HCT116 (cell line): ENCODE measurements around the gene CEP57. TPM values are rescaled to one million over a fixed set of nuclear protein-coding genes. Genes with fewer than 3 reads are reported as not detected.
"Not testable (repeated sequence)": the region's sequence is repeated elsewhere in the genome, so short reads cannot be mapped to it uniquely, and the experiment has no call there.

Experiments
- ATAC-seq: fragments of 200-7000 bp; cut with Tn5 transposase; 2 replicates; pipeline ENCODE4 v1.9.1; 2020; ENCODE audit warnings: mild to moderate bottlenecking, moderate library complexity
- BruUV-seq: library from RNA; stranded (reverse); fragments of 400-500 nt; replicated peaks from 2 replicates; lab custom pipeline; 2021; lab: Mats Ljungman, UMichigan
- CTCF ChIA-PET: fragments of 300-600 bp; sonication (Branson Sonifier 250); formaldehyde crosslinking; loops from one replicate; lab custom pipeline; 2021; ENCODE audit warnings: antibody characterized with exemption; lab: Charles Lee
- POLR2A ChIA-PET: fragments of 300-600, 350-600 bp; sonication (Branson Sonifier 250); formaldehyde crosslinking; loops from one replicate; lab custom pipeline; 2021; ENCODE audit warnings: antibody characterized with exemption; lab: Charles Lee
- RAD21 ChIA-PET, 2 experiments: fragments of 300-600 bp; sonication (Branson Sonifier 250); formaldehyde crosslinking; loops; one replicate each; lab custom pipeline; 2023; ENCODE audit warnings: low total read pairs in 2 of 2; ENCODE audit not compliant: uncharacterized antibody in 2 of 2, unreplicated experiment in 2 of 2, low non-redundant PET in 1 of 2; lab: Charles Lee
- DNase-seq: peaks from one replicate; pipeline ENCODE4 v3.0.0-alpha.2; 2010; ENCODE audit warnings: low read depth, low spot score
- H2AFZ ChIP-seq: fragments of 200-600 bp; shearing (Covaris generic), sonication (generic); 2 replicates; pipeline ENCODE4 v1.6.1; 2017; ENCODE audit warnings: low read depth, mixed run types, mixed read lengths, antibody characterized with exemption, low read length; ENCODE audit not compliant: poor library complexity, severe bottlenecking
- H3K27ac ChIP-seq: 2 replicates; pipeline ENCODE4 v1.5.1; 2012; ENCODE audit warnings: low read depth, low read length
- H3K27me3 ChIP-seq: fragments of 200-600 bp; sonication (generic); 2 replicates; pipeline ENCODE4 v1.6.1; 2016; ENCODE audit warnings: mixed run types, low read length, mixed read lengths; ENCODE audit not compliant: insufficient read depth
- H3K36me3 ChIP-seq, 2 experiments: fragments of 200-500 bp in 1 of 2; fragments of 200-600 bp in 1 of 2; sonication (Bioruptor generic) in 1 of 2; sonication (generic) in 1 of 2; 2 replicates each; pipeline versions ENCODE4 v1.5.1 to v1.6.1; 2014 to 2016; ENCODE audit warnings: low read length in 2 of 2, inconsistent platforms in 1 of 2, mixed read lengths in 1 of 2, mixed run types in 1 of 2; ENCODE audit not compliant: insufficient read depth in 2 of 2, control insufficient read depth in 1 of 2
- H3K4me1 ChIP-seq, 2 experiments: fragments of 200-600 bp in 1 of 2; sonication (generic) in 1 of 2; 2 replicates each; pipeline versions ENCODE4 v1.5.1 to v1.6.1; 2012 to 2017; ENCODE audit warnings: low read length in 2 of 2, inconsistent platforms in 1 of 2, mild to moderate bottlenecking in 1 of 2, mixed read lengths in 1 of 2, mixed run types in 1 of 2, moderate library complexity in 1 of 2; ENCODE audit not compliant: insufficient read depth in 2 of 2, control insufficient read depth in 1 of 2
- H3K4me2 ChIP-seq: fragments of 200-600 bp; sonication (generic); 2 replicates; pipeline ENCODE4 v1.6.1; 2017; ENCODE audit warnings: mixed run types, low read length, mixed read lengths
- H3K4me3 ChIP-seq, 2 experiments: fragments of 200-600 bp in 1 of 2; sonication (generic) in 1 of 2; replicated peaks in 1 of 2; 2 replicates each; pipeline ENCODE4 v1.5.1; 2011 to 2016; ENCODE audit warnings: low read length in 2 of 2, control low read depth in 1 of 2, low read depth in 1 of 2, mild to moderate bottlenecking in 1 of 2, mixed read lengths in 1 of 2, mixed run types in 1 of 2
- H3K79me2 ChIP-seq: fragments of 200-600 bp; sonication (generic); 2 replicates; pipeline ENCODE4 v1.6.1; 2017; ENCODE audit warnings: mild to moderate bottlenecking, mixed run types, low read length, moderate library complexity, mixed read lengths; ENCODE audit not compliant: insufficient read depth
- H3K9ac ChIP-seq: fragments of 200-600 bp; sonication (generic); 2 replicates; pipeline ENCODE4 v1.6.1; 2016; ENCODE audit warnings: low read length, mixed read lengths
- H3K9me2 ChIP-seq: fragments of 200-600 bp; sonication (generic), shearing (Covaris generic); 2 replicates; pipeline ENCODE4 v1.6.1; 2017; ENCODE audit warnings: mixed run types, mild to moderate bottlenecking, moderate library complexity; ENCODE audit not compliant: insufficient read depth
- H3K9me3 ChIP-seq, 2 experiments: fragments of 200-500 bp in 1 of 2; fragments of 200-600 bp in 1 of 2; sonication (Bioruptor generic) in 1 of 2; sonication (generic) in 1 of 2; 2 replicates each; pipeline ENCODE4 v1.6.1; 2014 to 2017; ENCODE audit warnings: low read length in 2 of 2, mixed read lengths in 2 of 2, inconsistent platforms in 1 of 2, low read depth in 1 of 2, mild to moderate bottlenecking in 1 of 2, mixed run types in 1 of 2, moderate library complexity in 1 of 2; ENCODE audit not compliant: control insufficient read depth in 1 of 2, insufficient read depth in 1 of 2
- H4K20me1 ChIP-seq: fragments of 200-600 bp; sonication (generic), shearing (Covaris generic); 2 replicates; pipeline ENCODE4 v1.6.1; 2017; ENCODE audit warnings: mixed run types, mild to moderate bottlenecking, moderate library complexity; ENCODE audit not compliant: insufficient read depth
- CTCF ChIP-seq, 3 experiments: fragments of 200-600 bp in 1 of 3; sonication (generic) in 1 of 3; IDR thresholded peaks in 2 of 3; conservative IDR thresholded peaks in 1 of 3; 2 replicates each; pipeline ENCODE4 v1.5.1; 2012 to 2017; ENCODE audit warnings: low read depth in 2 of 3, low read length in 2 of 3, antibody characterized with exemption in 1 of 3, borderline replicate concordance in 1 of 3, control low read depth in 1 of 3, mild to moderate bottlenecking in 1 of 3, mixed read lengths in 1 of 3, mixed run types in 1 of 3, moderate library complexity in 1 of 3; ENCODE audit not compliant: insufficient read depth in 1 of 3
- EZH2phosphoT487 ChIP-seq: fragments of 200-600 bp; IDR thresholded peaks from 2 replicates; pipeline ENCODE4 v1.6.1; 2018; ENCODE audit warnings: antibody characterized with exemption, borderline replicate concordance
- TCF7L2 ChIP-seq: IDR thresholded peaks from 2 replicates; pipeline ENCODE4 v1.7.0; 2011; ENCODE audit warnings: borderline replicate concordance, inconsistent platforms; ENCODE audit not compliant: insufficient read depth, insufficient read length; ENCODE audit errors: extremely low read depth
- intact Hi-C: fragments of 100-400 bp; cut with micrococcal nuclease; formaldehyde crosslinking; loops from 2 replicates; pipeline ENCODE4 v1.10.0; 2022
- total RNA-seq: library from RNA; stranded (reverse); gene quantifications from one replicate; pipeline ENCODE4 v1.2.1, GENCODE V29; 2021; ENCODE audit not compliant: unreplicated experiment

The CEP57 gene
- total RNA-seq, 1 experiment from 2014 or later = 43.3 TPM

GRCh38 chr11:95860024-95860423 lies 69.7 kb downstream of the CEP57 start:
- ATAC-seq, H3K27ac ChIP-seq, H3K27me3 ChIP-seq, DNase-seq, POLR2A ChIA-PET, H3K36me3 ChIP-seq, H3K4me1 ChIP-seq, H4K20me1 ChIP-seq, H3K9me2 ChIP-seq, H3K9ac ChIP-seq, RAD21 ChIA-PET, H3K4me3 ChIP-seq, H3K79me2 ChIP-seq, intact Hi-C loops, H3K4me2 ChIP-seq, BruUV-seq, H3K9me3 ChIP-seq, H2AFZ ChIP-seq: not testable (repeated sequence)
- CTCF ChIA-PET = interaction anchor here (2.5 kb wide), 1 partner anchor 11 kb away, joined by 8 read pairs; no protein-coding TSS in a partner anchor

- CTCF ChIA-PET = no interaction called here
- TF ChIP-seq EZH2phosphoT487 (no peak), TCF7L2 (no peak), CTCF (IDR thresholded peaks at IDR 0.05 in 2 of 3, conservative IDR thresholded peaks at IDR 0.05 in 1 of 3; ENCODE audit: borderline replicate concordance in 1 of 3, insufficient read depth in 1 of 3, low read depth in 2 of 3, low read length in 2 of 3) (no peak)
- intact Hi-C loops = no loop called here
These were observed 73.3 kb downstream of the CEP57 start for GRCh38 chr11:95863486-95864140.

More at GRCh38 chr11:95863486-95864140, 73.3 kb downstream of the CEP57 start:
- Histone ChIP-seq H3K9me3 (no peaks in the 10 kb centered on the region), H3K27me3 (no peaks in the 10 kb centered on the region), H3K27ac (no peak overlapping the region), H4K20me1 (no peaks in the 10 kb centered on the region), H3K4me3 (no peak overlapping the region), H3K4me2 (no peak overlapping the region), H2AFZ (no peak overlapping the region), H3K36me3 (no peaks in the 10 kb centered on the region), H3K4me1 (no peaks in the 10 kb centered on the region), H3K79me2 (no peaks in the 10 kb centered on the region), H3K9ac (no peak overlapping the region), H3K9me2 (no peaks in the 10 kb centered on the region)
- DNase-seq (no peak), ATAC-seq (no peak)
- BruUV-seq = no TSS peak
- POLR2A ChIA-PET = no interaction called here
- RAD21 ChIA-PET = no interaction called here
